ENCODE measurements around the gene PACSIN1. TPM values are rescaled to one million over a fixed set of nuclear protein-coding genes. Genes with fewer than 3 reads are reported as not detected.

The PACSIN1 gene
- total RNA-seq, 2 donors from 2014 or later, result 0.52 TPM; not detected in 1

DNA sequence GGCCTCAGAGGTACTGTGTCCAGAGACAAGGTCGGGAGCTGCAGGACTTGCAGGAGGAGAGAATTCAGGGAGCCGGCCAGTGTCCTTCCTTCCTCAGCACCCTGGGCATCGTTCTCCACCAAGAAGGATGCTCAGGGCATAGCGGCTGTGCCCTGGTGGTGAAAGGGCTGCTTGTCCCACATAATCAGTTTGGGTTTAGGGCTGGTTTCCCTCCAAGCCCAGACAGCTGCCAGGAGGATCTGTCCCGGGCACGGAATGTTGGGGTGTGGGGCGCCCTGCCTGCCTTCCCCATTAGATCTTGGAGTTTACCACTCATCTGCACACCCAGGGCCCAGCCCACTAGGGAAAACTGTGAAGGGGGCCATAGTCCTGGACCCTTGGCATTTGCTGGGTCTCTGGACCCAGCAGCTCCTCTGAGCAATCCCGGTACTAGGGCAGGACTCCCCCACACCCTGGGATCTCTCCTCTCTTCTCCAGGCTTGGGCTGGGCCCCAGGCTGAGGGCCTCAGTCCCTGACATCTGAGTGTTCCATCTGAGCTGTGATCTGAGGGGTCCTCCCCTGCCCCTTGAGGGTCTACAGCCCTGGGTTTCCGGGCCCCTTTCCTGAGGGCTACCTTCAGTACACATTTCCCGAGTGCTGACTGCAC lies 108.9 kb downstream of the PACSIN1 start:
- ATAC-seq (no peak), DNase-seq (no peak)
- no peaks in the 10 kb centered on the region for H3K27me3 ChIP-seq
- H3K27ac ChIP-seq, result no peak overlapping the region
- no peak overlapping the region for H3K4me3 ChIP-seq
- intact Hi-C loops (cut with DNase I), result no loop called here
- no peaks in the 10 kb centered on the region for H3K4me1 ChIP-seq
- H3K9me3 ChIP-seq, result no peaks in the 10 kb centered on the region
- no peaks in the 10 kb centered on the region for H3K36me3 ChIP-seq (replicated peaks in 1 of 2; ENCODE audit: insufficient read depth in 1 of 2, low read depth in 2 of 2)
- TF ChIP-seq, protein P1, sequence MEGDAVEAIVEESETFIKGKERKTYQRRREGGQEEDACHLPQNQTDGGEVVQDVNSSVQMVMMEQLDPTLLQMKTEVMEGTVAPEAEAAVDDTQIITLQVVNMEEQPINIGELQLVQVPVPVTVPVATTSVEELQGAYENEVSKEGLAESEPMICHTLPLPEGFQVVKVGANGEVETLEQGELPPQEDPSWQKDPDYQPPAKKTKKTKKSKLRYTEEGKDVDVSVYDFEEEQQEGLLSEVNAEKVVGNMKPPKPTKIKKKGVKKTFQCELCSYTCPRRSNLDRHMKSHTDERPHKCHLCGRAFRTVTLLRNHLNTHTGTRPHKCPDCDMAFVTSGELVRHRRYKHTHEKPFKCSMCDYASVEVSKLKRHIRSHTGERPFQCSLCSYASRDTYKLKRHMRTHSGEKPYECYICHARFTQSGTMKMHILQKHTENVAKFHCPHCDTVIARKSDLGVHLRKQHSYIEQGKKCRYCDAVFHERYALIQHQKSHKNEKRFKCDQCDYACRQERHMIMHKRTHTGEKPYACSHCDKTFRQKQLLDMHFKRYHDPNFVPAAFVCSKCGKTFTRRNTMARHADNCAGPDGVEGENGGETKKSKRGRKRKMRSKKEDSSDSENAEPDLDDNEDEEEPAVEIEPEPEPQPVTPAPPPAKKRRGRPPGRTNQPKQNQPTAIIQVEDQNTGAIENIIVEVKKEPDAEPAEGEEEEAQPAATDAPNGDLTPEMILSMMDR (IDR thresholded peaks at IDR 0.05), result no peak
- no peak for TF ChIP-seq POLR2A (IDR thresholded peaks at IDR 0.05)
- WGBS, 2 donors, result 57 to 62% methylated on average over 6 to 10 of the region's 10 CpGs

DNA sequence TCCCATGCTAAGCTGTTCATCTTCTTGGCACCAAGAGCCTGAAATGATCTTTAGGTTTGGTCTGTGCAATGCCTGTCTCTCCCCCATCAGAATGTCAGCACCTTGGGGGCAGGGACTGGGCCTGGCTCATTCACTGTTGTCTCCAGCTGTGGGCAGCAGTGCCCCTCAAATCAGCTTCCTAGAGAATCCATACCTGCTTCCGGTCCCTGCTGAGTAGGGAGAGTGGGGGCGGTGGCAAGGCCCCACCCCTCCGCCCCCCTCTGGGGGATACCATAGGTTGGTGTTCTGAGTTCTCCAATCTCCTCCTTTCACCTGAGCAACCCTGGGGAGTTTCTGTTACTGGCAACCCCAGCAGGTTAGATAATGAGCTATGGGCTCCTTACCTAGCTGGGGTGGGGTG lies 109.5 kb downstream of the PACSIN1 start:
- intact Hi-C loops (cut with DNase I), result no loop called here
- Histone ChIP-seq H3K27me3 (no peaks in the 10 kb centered on the region), H3K4me3 (no peak overlapping the region), H3K36me3 (replicated peaks in 1 of 2; ENCODE audit: insufficient read depth in 1 of 2, low read depth in 2 of 2) (no peaks in the 10 kb centered on the region), H3K9me3 (no peaks in the 10 kb centered on the region), H3K27ac (no peak overlapping the region), H3K4me1 (no peaks in the 10 kb centered on the region)
- no peak for TF ChIP-seq POLR2A (IDR thresholded peaks at IDR 0.05)
- TF ChIP-seq, protein P1 (IDR thresholded peaks at IDR 0.05), result no peak
- DNase-seq, result no peak
- no peak for ATAC-seq
- WGBS, 2 donors, result 52% methylated on average over 3 of the region's 3 CpGs

DNA sequence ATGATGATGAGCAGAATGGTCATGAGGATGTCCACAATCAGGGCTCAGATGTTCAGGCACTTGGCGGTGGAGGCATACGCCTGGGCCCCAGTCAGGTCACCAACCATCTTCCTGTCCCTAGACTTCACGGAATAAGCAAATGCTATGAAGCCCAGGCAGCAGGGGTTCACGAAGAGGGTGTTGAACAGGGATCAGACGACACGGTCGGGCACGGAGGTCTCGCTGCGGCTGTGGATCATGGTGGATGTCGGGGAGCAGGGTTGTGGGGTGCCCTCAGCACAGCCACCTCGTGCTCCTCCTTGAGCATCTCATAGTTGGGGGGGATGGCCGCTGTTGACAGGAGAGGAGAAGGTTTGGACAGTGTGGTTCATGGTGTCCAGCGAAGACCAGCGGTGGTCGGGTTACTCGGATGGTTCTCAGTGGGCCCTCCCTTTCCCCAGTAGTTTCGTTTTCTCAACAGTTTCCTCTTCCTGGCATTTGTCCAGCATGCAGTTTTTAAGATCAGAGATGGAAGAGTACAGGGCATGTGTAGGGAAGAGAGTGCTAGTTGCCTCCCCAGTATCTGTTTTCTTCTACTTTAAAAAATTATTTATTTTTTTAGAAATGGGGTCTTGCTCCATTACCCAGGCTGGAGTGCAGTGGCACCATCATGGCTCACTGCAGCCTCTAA lies 110.5 kb downstream of the PACSIN1 start:
- ATAC-seq (no peak), DNase-seq (no peak)
- no peaks in the 10 kb centered on the region for H3K4me1 ChIP-seq
- no peak for TF ChIP-seq POLR2A (IDR thresholded peaks at IDR 0.05)
- TF ChIP-seq, protein P1 (IDR thresholded peaks at IDR 0.05), result no peak
- H3K4me3 ChIP-seq, result no peak overlapping the region
- H3K36me3 ChIP-seq (replicated peaks in 1 of 2; ENCODE audit: insufficient read depth in 1 of 2, low read depth in 2 of 2), result no peaks in the 10 kb centered on the region
- WGBS, 2 donors, result 83 to 88% methylated on average over 18 of the region's 18 CpGs
- H3K27me3 ChIP-seq, result no peaks in the 10 kb centered on the region
- no peak overlapping the region for H3K27ac ChIP-seq
- no peaks in the 10 kb centered on the region for H3K9me3 ChIP-seq
- intact Hi-C loops (cut with DNase I), result no loop called here

DNA sequence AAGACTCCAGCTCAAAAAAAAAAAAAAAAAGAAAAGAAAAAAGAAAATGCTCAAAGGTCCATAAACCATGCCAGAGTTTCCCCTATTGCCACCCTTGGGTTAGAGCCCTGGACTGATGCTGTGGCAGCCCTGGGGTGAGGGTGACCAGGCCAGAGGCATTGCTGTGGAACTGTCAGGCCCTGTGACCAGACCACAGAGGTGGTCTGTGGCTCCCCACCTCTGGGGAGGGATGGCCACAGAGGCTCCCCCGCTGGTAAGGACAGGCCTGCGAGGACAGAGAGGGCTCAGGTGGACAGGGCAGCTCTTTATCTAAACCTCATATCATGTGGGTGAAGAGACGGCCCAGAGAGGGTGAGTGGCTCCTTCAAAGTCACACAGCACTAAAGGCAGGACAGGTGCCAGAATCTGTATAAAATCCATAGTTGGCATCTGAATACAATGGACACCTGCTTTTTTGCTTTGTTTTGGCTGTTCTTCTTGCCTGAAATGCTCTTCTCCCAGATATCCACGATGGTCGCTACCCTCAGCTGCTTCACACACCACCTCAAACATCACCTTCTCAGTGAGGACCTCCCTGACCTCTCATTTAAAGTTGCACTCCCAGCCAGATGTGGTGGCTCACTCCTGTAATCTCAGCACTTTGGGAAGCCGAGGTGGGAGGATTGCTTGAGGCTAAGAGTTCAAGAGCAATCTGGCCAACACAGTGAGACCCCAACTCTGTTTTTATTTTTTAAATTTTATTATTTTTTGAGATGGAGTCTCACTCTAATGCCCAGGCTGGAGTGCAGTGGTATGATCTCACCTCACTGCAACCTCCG lies 112.8 kb downstream of the PACSIN1 start:
- no peak overlapping the region for H3K4me3 ChIP-seq
- DNase-seq (no peak), ATAC-seq (no peak)
- H3K27me3 ChIP-seq, result no peaks in the 10 kb centered on the region
- H3K36me3 ChIP-seq (replicated peaks in 1 of 2; ENCODE audit: insufficient read depth in 1 of 2, low read depth in 2 of 2), result no peaks in the 10 kb centered on the region
- intact Hi-C loops (cut with DNase I), result no loop called here
- H3K4me1 ChIP-seq, result no peaks in the 10 kb centered on the region
- TF ChIP-seq, protein P1 (IDR thresholded peaks at IDR 0.05), result no peak
- no peak for TF ChIP-seq POLR2A (IDR thresholded peaks at IDR 0.05)
- 77 to 80% methylated on average over 7 of the region's 7 CpGs for WGBS, 2 donors
- no peak overlapping the region for H3K27ac ChIP-seq
- H3K9me3 ChIP-seq, result no peaks in the 10 kb centered on the region
